Liver (tissue), 9 donors: ENCODE results near the gene CSNK1D. TPM values are rescaled to one million over a fixed set of nuclear protein-coding genes. Genes with fewer than 3 reads are reported as not detected.

ENCODE experiments used
- DNase-seq: peaks from one replicate; pipeline ENCODE4 v3.0.0-alpha.2; 2017; ENCODE audit warnings: low spot score
- H3K27ac ChIP-seq, 2 donors: one replicate each; pipeline ENCODE4 v1.7.0; 2013; ENCODE audit warnings: inconsistent platforms in 2 of 2, low read length in 2 of 2, control low read depth in 1 of 2, low read depth in 1 of 2, mild to moderate bottlenecking in 1 of 2
- H3K27me3 ChIP-seq, 4 donors: one replicate each; pipeline versions ENCODE4 v1.6.1 to v1.7.0; 2013; ENCODE audit warnings: low read length in 3 of 4, inconsistent platforms in 1 of 4, mild to moderate bottlenecking in 1 of 4, moderate library complexity in 1 of 4; ENCODE audit not compliant: control insufficient read depth in 4 of 4, insufficient read depth in 4 of 4
- H3K36me3 ChIP-seq, 4 donors: one replicate each; pipeline versions ENCODE4 v1.6.1 to v1.7.0; 2013; ENCODE audit warnings: low read length in 3 of 4, mild to moderate bottlenecking in 3 of 4, low read depth in 1 of 4, moderate library complexity in 1 of 4; ENCODE audit not compliant: control insufficient read depth in 4 of 4, insufficient read depth in 3 of 4
- H3K4me1 ChIP-seq, 4 donors: one replicate each; pipeline versions ENCODE4 v1.6.1 to v1.7.0; 2013; ENCODE audit warnings: low read length in 3 of 4, mild to moderate bottlenecking in 3 of 4, moderate library complexity in 1 of 4; ENCODE audit not compliant: control insufficient read depth in 4 of 4, insufficient read depth in 4 of 4
- H3K4me3 ChIP-seq, 3 donors: one replicate each; pipeline versions ENCODE4 v1.6.1 to v1.7.0; 2013; ENCODE audit warnings: low read length in 3 of 3, control low read depth in 1 of 3, low read depth in 1 of 3, mild to moderate bottlenecking in 1 of 3
- H3K9ac ChIP-seq, 2 donors: one replicate each; pipeline ENCODE4 v1.7.0; 2013; ENCODE audit warnings: low read length in 2 of 2, mild to moderate bottlenecking in 2 of 2, moderate library complexity in 2 of 2, control low read depth in 1 of 2, low read depth in 1 of 2
- H3K9me3 ChIP-seq, 4 donors: one replicate each; pipeline versions ENCODE4 v1.6.1 to v1.7.0; 2013; ENCODE audit warnings: low read length in 3 of 4; ENCODE audit not compliant: control insufficient read depth in 4 of 4
- ATF3 ChIP-seq: IDR thresholded peaks from 2 replicates; pipeline ENCODE4 v1.6.1; 2016; ENCODE audit warnings: antibody characterized with exemption
- CTCF ChIP-seq: fragments of 150-350 bp; IDR thresholded peaks from 2 replicates; pipeline ENCODE4 v1.5.1; 2017; ENCODE audit warnings: improper control_type of control experiment, low read depth, low read length; ENCODE audit not compliant: missing input control
- EGR1 ChIP-seq, 2 donors: IDR thresholded peaks; 2 replicates each; pipeline ENCODE4 v1.6.1; 2016 to 2018; ENCODE audit warnings: antibody characterized with exemption in 2 of 2, low read depth in 2 of 2
- FOXA1 ChIP-seq: IDR thresholded peaks from 2 replicates; pipeline ENCODE4 v1.6.1; 2016; ENCODE audit warnings: antibody characterized with exemption
- FOXA2 ChIP-seq: IDR thresholded peaks from 2 replicates; pipeline ENCODE4 v1.6.1; 2016; ENCODE audit warnings: antibody characterized with exemption
- GABPA ChIP-seq, 2 donors: IDR thresholded peaks in 1 of 2; conservative IDR thresholded peaks in 1 of 2; 2 replicates each; pipeline ENCODE4 v1.6.1; 2016; ENCODE audit warnings: antibody characterized with exemption in 2 of 2, mild to moderate bottlenecking in 1 of 2, moderate library complexity in 1 of 2
- HNF4A ChIP-seq, 2 donors: conservative IDR thresholded peaks; 2 replicates each; pipeline ENCODE4 v1.6.1; 2016; ENCODE audit warnings: antibody characterized with exemption in 2 of 2, mild to moderate bottlenecking in 2 of 2
- HNF4G ChIP-seq: IDR thresholded peaks from 2 replicates; pipeline ENCODE4 v1.6.1; 2016; ENCODE audit warnings: antibody characterized with exemption
- JUND ChIP-seq, 2 donors: IDR thresholded peaks; 2 replicates each; pipeline ENCODE4 v1.6.1; 2016; ENCODE audit warnings: antibody characterized with exemption in 2 of 2
- NR2F2 ChIP-seq: IDR thresholded peaks from 2 replicates; pipeline ENCODE4 v1.6.1; 2016; ENCODE audit warnings: antibody characterized with exemption
- RAD21 ChIP-seq, 2 donors: IDR thresholded peaks; 2 replicates each; pipeline ENCODE4 v1.6.1; 2016; ENCODE audit warnings: antibody characterized with exemption in 2 of 2, mild to moderate bottlenecking in 2 of 2
- REST ChIP-seq: IDR thresholded peaks from 2 replicates; pipeline ENCODE4 v1.6.1; 2016; ENCODE audit warnings: antibody characterized with exemption, mild to moderate bottlenecking
- RXRA ChIP-seq, 2 donors: IDR thresholded peaks; 2 replicates each; pipeline ENCODE4 v1.6.1; 2017 to 2018; ENCODE audit warnings: antibody characterized with exemption in 2 of 2, mild to moderate bottlenecking in 1 of 2
- SP1 ChIP-seq: IDR thresholded peaks from 2 replicates; pipeline ENCODE4 v1.6.1; 2018; ENCODE audit warnings: antibody characterized with exemption, mild to moderate bottlenecking
- TAF1 ChIP-seq: conservative IDR thresholded peaks from 2 replicates; pipeline ENCODE4 v1.6.1; 2016; ENCODE audit warnings: antibody characterized with exemption, mild to moderate bottlenecking
- YY1 ChIP-seq: IDR thresholded peaks from 2 replicates; pipeline ENCODE4 v1.6.1; 2016; ENCODE audit warnings: antibody characterized with exemption, mild to moderate bottlenecking
- ZBTB33 ChIP-seq: IDR thresholded peaks from 2 replicates; pipeline ENCODE4 v1.6.1; 2016; ENCODE audit warnings: antibody characterized with exemption
- WGBS: extraction: QIAGEN DNeasy Blood & Tissue Kit; methylation state at CpG from one replicate; pipeline ENCODE4 v1.1.7; 2013; 5-methylcytosine and 5-hydroxymethylcytosine counted together
- polyA plus RNA-seq, 2 donors: library from polyadenylated mRNA; stranded (reverse) in 1 of 2; unstranded in 1 of 2; fragments of 200-250 nt in 1 of 2; fragments of >200 nt in 1 of 2; fragmentation: Nextera tagmentation in 1 of 2; extraction: Ambion mirVana in 1 of 2; gene quantifications; one replicate each; pipeline versions ENCODE4 v1.2.1 to v1.2.3, GENCODE V29; 2013 to 2015
- total RNA-seq, 2 donors: library from RNA; depleted of rRNA; stranded (reverse); fragments of >200 nt; gene quantifications; one replicate each; pipeline ENCODE4 v1.2.3, GENCODE V29; 2014
- donor health status: healthy.
- donor health status: healthy.
- donor health status: healthy.
- donor health status: healthy.
- donor health status: healthy.

Gene CSNK1D
- total and polyA plus RNA-seq, 4 donors = 22.0 to 49.0 (median 34.2) TPM

- no peaks in the 10 kb centered on the region for H3K27me3 ChIP-seq
- WGBS = 80% methylated on average over 8 of the region's 8 CpGs
- H3K9ac ChIP-seq = no peak overlapping the region
- no peak for TF ChIP-seq JUND (IDR thresholded peaks at IDR 0.05)
- TF ChIP-seq ATF3 = no peak
- TF ChIP-seq RXRA (IDR thresholded peaks at IDR 0.05) = no peak
- no peak for TF ChIP-seq RAD21 (IDR thresholded peaks at IDR 0.05)
- TF ChIP-seq HNF4A (conservative IDR thresholded peaks at IDR 0.05) = no peak
- peak; percentile 7 for TF ChIP-seq SP1
- H3K36me3 ChIP-seq = no peaks in the 10 kb centered on the region
- H3K9me3 ChIP-seq = no peaks in the 10 kb centered on the region
- H3K4me1 ChIP-seq = peaks cover 0 to 3% (median 0%) of the 10 kb centered on the region in 4 donors
- no peak overlapping the region for H3K4me3 ChIP-seq
- no peak for DNase-seq
- no peak overlapping the region for H3K27ac ChIP-seq
Measured at GRCh38 chr17:82285141-82285540, 11.6 kb upstream of the CSNK1D start.

GRCh38 chr17:82283208-82283749 lies 9.8 kb upstream of the CSNK1D start:
- TF ChIP-seq HNF4G (no peak), FOXA1 (no peak), RXRA (IDR thresholded peaks at IDR 0.05) (no peak), JUND (IDR thresholded peaks at IDR 0.05) (no peak), YY1 (no peak), HNF4A (conservative IDR thresholded peaks at IDR 0.05) (no peak), ZBTB33 (no peak), GABPA (IDR thresholded peaks at IDR 0.05 in 1 of 2, conservative IDR thresholded peaks at IDR 0.05 in 1 of 2) (no peak), EGR1 (IDR thresholded peaks at IDR 0.05; ENCODE audit: low read depth in 2 of 2) (no peak), NR2F2 (no peak), TAF1 (no peak), FOXA2 (no peak), ATF3 (no peak), REST (no peak), SP1 (no peak), RAD21 (IDR thresholded peaks at IDR 0.05) (no peak), CTCF (no peak)
- no peak overlapping the region for H3K9ac ChIP-seq
- no peaks in the 10 kb centered on the region for H3K36me3 ChIP-seq
- H3K9me3 ChIP-seq = no peaks in the 10 kb centered on the region
- peaks cover 0 to 3% (median 0%) of the 10 kb centered on the region in 4 donors for H3K4me1 ChIP-seq
- no peak overlapping the region for H3K4me3 ChIP-seq
- no peak for DNase-seq
- WGBS = 67% methylated on average over 13 of the region's 13 CpGs
- no peaks in the 10 kb centered on the region for H3K27me3 ChIP-seq
- no peak overlapping the region for H3K27ac ChIP-seq
